NCI-H748 (cell line): Measurements from ENCODE around the gene PYCR2.
"Not testable (repeated sequence)": the region's sequence is repeated elsewhere in the genome, so short reads cannot be mapped to it uniquely, and the experiment has no call there.

Source experiments
- DNase-seq: peaks from one replicate; lab custom pipeline; 2025; ENCODE audit not compliant: unreplicated experiment; lab: John Stamatoyannopoulos, UW

PYCR2 gene

GRCh38 chr1:225923692-225924555, at the start of gene PYCR2:
TSS of gene PYCR2 (minus strand) at chr1:225924250. CDS start at chr1:225924110, 140 bp downstream.
- DNase-seq, result peak; percentile 96

GRCh38 chr1:225973158-225973557, 49.1 kb upstream of the PYCR2 start:
- peak; percentile 82 for DNase-seq

- no peak for DNase-seq
Measured at GRCh38 chr1:225972344-225973152, 48.5 kb upstream of the PYCR2 start.

- not testable (repeated sequence) for DNase-seq
Measured at GRCh38 chr1:225970592-225971157, 46.6 kb upstream of the PYCR2 start.

DNA sequence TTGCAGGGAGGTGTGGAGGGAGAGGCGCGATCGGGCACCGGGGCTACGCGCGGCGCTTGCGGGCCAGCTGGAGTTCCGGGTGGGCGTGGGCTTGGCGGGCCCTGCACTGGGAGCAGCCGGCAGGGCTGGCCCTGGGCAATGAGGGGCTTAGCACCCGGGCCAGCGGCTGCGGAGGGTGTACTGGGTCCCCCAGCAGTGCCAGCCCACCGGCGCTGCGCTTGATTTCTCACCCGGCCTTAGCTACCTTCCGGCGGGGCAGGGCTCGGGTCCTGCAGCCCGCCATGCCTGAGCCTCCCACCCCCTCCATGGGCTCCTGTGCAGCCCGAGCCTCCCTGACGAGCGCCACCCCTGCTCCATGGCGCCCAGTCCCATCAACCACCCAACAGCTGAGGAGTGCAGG, 45.7 kb upstream of the PYCR2 start:
- DNase-seq, result not testable (repeated sequence)

GRCh38 chr1:225965231-225965630, 41.2 kb upstream of the PYCR2 start:
- DNase-seq, result no peak

DNA sequence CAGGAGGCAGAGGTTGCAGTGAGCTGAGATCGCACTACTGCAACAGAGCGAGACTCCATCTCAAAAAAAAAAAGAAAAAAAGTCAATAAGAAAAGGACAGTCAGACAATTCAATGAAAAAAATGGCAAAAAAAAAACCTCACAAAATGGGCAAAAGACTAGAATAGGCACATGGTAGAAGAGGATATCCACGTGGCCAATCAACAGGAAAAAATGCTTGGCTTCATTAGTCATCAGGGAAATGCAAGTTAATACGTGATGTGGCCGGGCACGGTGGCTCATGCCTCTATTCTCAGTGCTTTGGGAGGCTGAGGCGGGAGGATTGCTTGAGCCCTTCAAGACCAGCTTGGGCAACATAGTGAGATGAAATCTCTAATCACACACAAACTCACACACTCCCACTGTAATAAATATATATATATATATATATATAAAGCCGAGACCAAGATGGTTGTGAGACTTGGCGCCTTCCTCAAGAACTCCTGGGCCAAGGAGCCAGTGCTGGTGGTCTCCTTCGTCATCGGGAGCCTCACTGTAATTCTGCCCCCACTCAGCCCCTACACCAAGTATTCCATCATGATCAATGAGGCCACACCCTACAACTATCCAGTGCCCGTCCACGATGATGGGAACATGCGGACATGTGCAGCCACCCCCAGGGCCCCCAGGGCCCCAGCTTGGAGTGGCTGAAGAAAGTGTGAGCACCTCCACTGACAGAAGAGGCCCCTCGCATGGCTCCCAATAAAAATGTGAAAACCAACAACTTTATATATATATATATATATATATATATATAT, 39.9 kb upstream of the PYCR2 start:
- DNase-seq, result no peak

GRCh38 chr1:225962440-225962975, 38.5 kb upstream of the PYCR2 start:
- DNase-seq, result peak; percentile 3

DNA sequence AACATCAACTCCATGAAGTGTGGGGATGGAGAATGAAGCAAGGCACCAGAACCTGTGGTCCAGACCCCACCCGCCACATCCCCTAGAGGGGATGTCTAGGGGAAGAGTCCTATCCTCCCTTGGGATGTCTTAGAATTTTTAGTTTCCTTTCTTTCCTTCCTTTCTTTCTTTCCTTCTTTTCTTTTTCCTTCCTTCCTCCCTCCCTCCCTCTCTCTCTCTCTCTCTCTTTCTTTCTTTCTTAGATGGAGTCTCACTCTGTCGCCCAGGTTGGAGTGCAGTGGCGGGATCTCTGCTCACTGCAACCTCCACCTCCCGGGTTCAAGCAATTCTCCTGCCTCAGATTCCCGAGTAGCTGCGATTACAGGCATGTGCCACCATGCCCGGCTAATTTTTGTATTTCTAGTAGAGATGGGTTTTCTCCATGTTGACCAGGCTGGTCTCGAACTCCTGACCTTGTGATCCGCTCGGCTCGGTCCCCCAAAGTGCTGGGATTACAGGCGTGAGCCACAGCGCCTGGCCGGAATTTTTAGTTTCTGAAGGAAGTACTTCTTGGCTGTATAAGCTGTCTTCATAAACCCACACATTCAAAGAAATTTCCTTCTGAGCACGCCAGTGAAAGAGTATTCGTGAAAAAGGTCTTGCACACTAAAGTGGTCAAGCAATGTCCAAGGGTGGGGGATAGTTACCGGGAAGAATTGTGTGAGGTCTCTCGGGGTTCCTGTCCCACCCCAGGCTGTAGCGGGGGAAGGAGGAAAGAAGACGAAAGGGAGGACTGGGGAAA, 37.8 kb upstream of the PYCR2 start:
- DNase-seq, result no peak

DNA sequence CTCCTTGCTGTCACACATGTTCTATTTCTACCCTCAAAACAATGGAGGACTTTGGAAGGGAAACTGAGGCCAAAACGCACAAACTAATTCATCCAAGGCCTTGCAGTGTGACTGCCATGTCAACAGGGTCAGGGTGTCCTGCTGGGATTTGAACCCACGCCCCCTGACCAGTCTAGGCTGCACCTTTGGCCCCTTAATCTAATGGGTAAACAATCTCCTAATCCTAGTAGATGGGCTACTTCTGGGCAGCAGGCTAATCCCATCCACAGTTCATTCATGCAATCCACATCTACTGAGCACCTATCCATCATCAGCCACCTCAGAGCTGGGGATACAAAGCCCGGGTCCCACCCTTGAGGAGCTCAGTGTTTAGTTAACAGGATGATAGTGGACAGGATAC, 34.0 kb upstream of the PYCR2 start:
- DNase-seq, result no peak

DNA sequence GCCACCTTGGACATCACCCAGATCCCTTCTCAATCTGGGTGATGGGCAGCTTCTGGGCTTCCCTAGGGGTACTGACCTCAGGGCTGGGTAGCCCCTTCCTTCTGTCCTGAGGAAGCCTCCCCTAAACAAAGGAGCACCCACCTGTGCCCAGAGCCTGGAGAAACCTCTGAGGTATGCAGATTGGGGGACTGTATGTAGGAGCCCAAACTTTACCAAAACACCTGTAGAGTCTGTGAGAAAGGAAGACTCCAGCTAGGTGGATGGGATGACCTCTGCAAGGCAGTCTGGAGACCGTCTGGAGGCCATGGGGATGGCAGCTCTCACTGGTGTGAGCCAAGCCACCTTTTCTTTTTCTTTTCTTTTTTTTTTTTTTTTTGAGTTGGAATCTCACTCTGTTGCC, 30.7 kb upstream of the PYCR2 start:
- DNase-seq, result no peak

- no peak for DNase-seq
Measured at GRCh38 chr1:225953315-225953714, 29.3 kb upstream of the PYCR2 start.

GRCh38 chr1:225950905-225951497, 27.0 kb upstream of the PYCR2 start:
- no peak for DNase-seq

GRCh38 chr1:225949041-225949440, 25.0 kb upstream of the PYCR2 start:
- no peak for DNase-seq

GRCh38 chr1:225946803-225947202, 22.8 kb upstream of the PYCR2 start:
- no peak for DNase-seq

DNA sequence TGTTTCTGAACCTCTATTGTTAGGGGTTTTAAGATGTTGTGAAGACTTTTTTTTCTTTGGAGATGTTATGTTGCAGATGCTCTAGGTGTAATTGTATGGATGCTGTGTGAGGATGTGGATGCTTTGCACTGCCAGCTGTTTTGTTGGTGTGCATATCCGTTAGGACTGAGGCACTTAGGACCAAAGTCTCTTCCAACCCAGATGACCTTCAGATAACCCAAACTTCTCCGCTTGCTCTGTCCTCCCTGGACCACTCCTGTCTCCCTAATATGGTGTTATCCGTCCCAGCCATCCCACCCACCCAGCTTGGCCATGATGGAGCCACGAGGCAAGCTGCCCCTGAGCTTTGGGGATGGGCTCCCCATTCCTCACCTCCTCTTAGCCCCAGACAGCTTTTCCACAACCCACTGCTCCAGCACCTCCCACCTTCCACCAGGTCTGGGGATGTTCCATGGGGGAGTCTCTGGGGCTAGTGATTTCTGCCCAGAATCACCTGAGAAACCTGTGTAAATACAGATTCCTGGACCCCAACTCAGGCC, 22.1 kb upstream of the PYCR2 start:
- no peak for DNase-seq

DNA sequence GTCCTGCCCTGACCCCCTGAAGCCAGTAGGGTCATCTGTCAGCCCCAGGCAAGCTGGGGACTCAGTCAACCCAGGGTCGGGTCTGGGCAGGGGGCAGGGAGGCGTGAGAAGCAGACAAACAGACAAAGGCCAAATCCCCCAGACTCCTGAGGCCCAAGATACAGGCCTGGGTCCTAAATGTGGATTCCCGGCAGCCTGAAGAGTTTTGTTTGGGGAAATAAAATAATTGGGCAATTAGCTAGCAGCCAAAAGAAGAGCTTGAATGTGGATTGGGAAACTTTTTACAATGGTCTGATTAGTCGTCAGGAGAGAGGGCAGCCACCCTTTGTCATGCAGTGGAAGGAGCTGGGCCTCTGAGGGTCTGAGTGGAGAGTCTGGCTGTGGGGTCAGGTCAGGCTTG, 21.5 kb upstream of the PYCR2 start:
- DNase-seq, result no peak

DNA sequence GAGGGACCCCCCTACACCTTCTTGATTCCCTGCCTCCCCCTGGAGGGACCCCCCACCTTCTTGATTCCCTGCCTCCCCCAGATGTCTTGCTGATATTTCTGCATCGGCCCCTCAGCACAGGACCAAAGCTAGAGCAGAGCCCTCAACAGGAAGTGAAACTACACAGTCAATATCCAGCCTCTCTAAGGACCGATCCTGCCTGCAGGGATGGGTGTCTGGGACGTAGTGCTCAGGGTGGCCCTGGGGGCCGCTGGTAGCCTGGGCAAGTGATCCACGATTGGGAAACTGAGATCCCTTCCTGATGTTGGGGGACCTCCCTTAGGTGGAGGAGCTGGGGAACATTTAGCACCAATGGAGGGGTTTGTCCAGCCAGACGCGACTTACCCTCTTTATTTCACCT, 20.9 kb upstream of the PYCR2 start:
- no peak for DNase-seq

- DNase-seq, result no peak
Measured at GRCh38 chr1:225944387-225944786, 20.3 kb upstream of the PYCR2 start.
